Lower lobe of right lung (tissue), 2 donors: ENCODE measurements around the gene NT5C3B. TPM values are rescaled to one million over a fixed set of nuclear protein-coding genes. Genes with fewer than 3 reads are reported as not detected.
A peak's percentile ranks its signal among the peaks of the same experiment; 100 is the strongest.
"Not testable (repeated sequence)": the region's sequence is repeated elsewhere in the genome, so short reads cannot be mapped to it uniquely, and the experiment has no call there.

Experiments
- ATAC-seq, 2 donors: fragments of 200-7000 bp; cut with Tn5 transposase; one replicate each; pipeline ENCODE4 v1.9.1; 2020 to 2022; ENCODE audit warnings: mild to moderate bottlenecking in 2 of 2, moderate library complexity in 2 of 2
- DNase-seq: peaks from one replicate; pipeline ENCODE4 v3.0.0-alpha.2; 2020
- H3K27ac ChIP-seq: fragments of 200-600 bp; one replicate; pipeline ENCODE4 v1.8.0; 2022
- H3K27me3 ChIP-seq: fragments of 200-600 bp; one replicate; pipeline ENCODE4 v1.8.0; 2022; ENCODE audit warnings: low read depth
- H3K36me3 ChIP-seq: fragments of 200-600 bp; one replicate; pipeline ENCODE4 v1.8.0; 2022; ENCODE audit warnings: mild to moderate bottlenecking
- H3K4me1 ChIP-seq: fragments of 200-600 bp; one replicate; pipeline ENCODE4 v1.8.0; 2022
- H3K4me3 ChIP-seq: fragments of 200-600 bp; one replicate; pipeline ENCODE4 v1.8.0; 2022; ENCODE audit warnings: mild to moderate bottlenecking
- H3K9me3 ChIP-seq: fragments of 200-600 bp; one replicate; pipeline ENCODE4 v1.8.0; 2022
- CTCF ChIP-seq: fragments of 200-600 bp; IDR thresholded peaks from one replicate; pipeline ENCODE4 v1.8.0; 2022; ENCODE audit warnings: antibody characterized with exemption, mild to moderate bottlenecking
- intact Hi-C: fragments of 100-400 bp; cut with DNase I; formaldehyde crosslinking; loops from one replicate; pipeline ENCODE4 v1.11.0; 2022
- long read RNA-seq: library from polyadenylated mRNA; unstranded; transcript quantifications from one replicate; pipeline ENCODE4 v2.0.0, GENCODE V29; 2021
- total RNA-seq: library from RNA; stranded (reverse); fragmentation: NEBNext Ultra II Directional; extraction: Animal tissue kit (Norgen Biotek cat#: 25700); gene quantifications from one replicate; pipeline ENCODE4 v1.2.1, GENCODE V29; 2021
- donor health status: DM: no; HTN: yes; CAD: no; lungs with severe emphysema.

NT5C3B gene
- total RNA-seq = 32.0 TPM
- long read RNA-seq, transcript NT5C3B-216 (8 exons, 1,534 nt) = major isoform, 31 of 50 reads
- long read RNA-seq, partial matches to known transcripts = 1 of 50 reads
- long read RNA-seq, other reads (novel, unspliced or antisense) = 10 of 50 reads

GRCh38 chr17:41835800-41836549 lies at the start of gene NT5C3B:
NT5C3B (minus strand) TSS chr17:41836232; CDS start chr17:41836193, 39 bp downstream.
- intact Hi-C loops = no loop called here
- Histone ChIP-seq H3K27me3 (no peaks in the 10 kb centered on the region), H3K36me3 (peaks cover 12% of the 10 kb centered on the region), H3K4me3 (peak within 1 kb of the TSS; percentile 97), H3K27ac (peak within 1 kb of the TSS; percentile 79), H3K9me3 (no peaks in the 10 kb centered on the region), H3K4me1 (peaks cover 17% of the 10 kb centered on the region)
- TF ChIP-seq CTCF = no peak
- ATAC-seq = peak; percentile 95 to 97
- DNase-seq = peak; percentile 73

- intact Hi-C loops = no loop called here
- DNase-seq (no peak), ATAC-seq (no peak)
- H3K9me3 ChIP-seq = no peaks in the 10 kb centered on the region
- no peak overlapping the region for H3K27ac ChIP-seq
- H3K36me3 ChIP-seq = peaks cover 98% of the 10 kb centered on the region
- H3K4me1 ChIP-seq = no peaks in the 10 kb centered on the region
- TF ChIP-seq CTCF = no peak
- no peaks in the 10 kb centered on the region for H3K27me3 ChIP-seq
- no peak overlapping the region for H3K4me3 ChIP-seq
These were observed 49.7 kb upstream of the NT5C3B start for GRCh38 chr17:41885733-41886132.

GRCh38 chr17:41882756-41883155 lies 46.7 kb upstream of the NT5C3B start:
- peaks cover 99% of the 10 kb centered on the region for H3K36me3 ChIP-seq
- no peaks in the 10 kb centered on the region for H3K27me3 ChIP-seq
- DNase-seq (no peak), ATAC-seq (no peak)
- no peak overlapping the region for H3K4me3 ChIP-seq
- no peaks in the 10 kb centered on the region for H3K9me3 ChIP-seq
- H3K4me1 ChIP-seq = no peaks in the 10 kb centered on the region
- TF ChIP-seq CTCF = no peak
- intact Hi-C loops = no loop called here
- H3K27ac ChIP-seq = no peak overlapping the region

- H3K27ac ChIP-seq = no peak overlapping the region
These were observed 44.1 kb upstream of the NT5C3B start for GRCh38 chr17:41880130-41880529.

GRCh38 chr17:41874293-41874670 lies 38.2 kb upstream of the NT5C3B start:
- H3K9me3 ChIP-seq, intact Hi-C loops, H3K4me1 ChIP-seq, H3K27ac ChIP-seq, H3K27me3 ChIP-seq, H3K4me3 ChIP-seq, ATAC-seq, DNase-seq: not testable (repeated sequence)
- peaks cover 87% of the 10 kb centered on the region for H3K36me3 ChIP-seq

More at GRCh38 chr17:41880130-41880529, 44.1 kb upstream of the NT5C3B start:
- no peak for ATAC-seq
- DNase-seq = no peak
- Histone ChIP-seq H3K36me3 (peaks cover 86% of the 10 kb centered on the region), H3K27me3 (no peaks in the 10 kb centered on the region), H3K4me1 (no peaks in the 10 kb centered on the region), H3K9me3 (no peaks in the 10 kb centered on the region), H3K4me3 (no peak overlapping the region)
- intact Hi-C loops = no loop called here
- TF ChIP-seq CTCF = no peak

GRCh38 chr17:41873559-41874292 lies 37.7 kb upstream of the NT5C3B start:
- H3K4me3 ChIP-seq = no peak overlapping the region
- no peaks in the 10 kb centered on the region for H3K4me1 ChIP-seq
- no peak for DNase-seq
- no peak for ATAC-seq
- TF ChIP-seq CTCF = no peak
- H3K27ac ChIP-seq = no peak overlapping the region
- no peaks in the 10 kb centered on the region for H3K27me3 ChIP-seq
- H3K36me3 ChIP-seq = peaks cover 87% of the 10 kb centered on the region
- intact Hi-C loops = no loop called here
- no peaks in the 10 kb centered on the region for H3K9me3 ChIP-seq
